DMS53 treated with DMSO at 0.1 percent for 48 hours (cell line): ENCODE results near the gene MIEF1.
A peak's percentile ranks its signal among the peaks of the same experiment; 100 is the strongest.

Experiments used
- DNase-seq: peaks from one replicate; lab custom pipeline; 2025; ENCODE audit not compliant: unreplicated experiment; lab: John Stamatoyannopoulos, UW

MIEF1 gene

DNA sequence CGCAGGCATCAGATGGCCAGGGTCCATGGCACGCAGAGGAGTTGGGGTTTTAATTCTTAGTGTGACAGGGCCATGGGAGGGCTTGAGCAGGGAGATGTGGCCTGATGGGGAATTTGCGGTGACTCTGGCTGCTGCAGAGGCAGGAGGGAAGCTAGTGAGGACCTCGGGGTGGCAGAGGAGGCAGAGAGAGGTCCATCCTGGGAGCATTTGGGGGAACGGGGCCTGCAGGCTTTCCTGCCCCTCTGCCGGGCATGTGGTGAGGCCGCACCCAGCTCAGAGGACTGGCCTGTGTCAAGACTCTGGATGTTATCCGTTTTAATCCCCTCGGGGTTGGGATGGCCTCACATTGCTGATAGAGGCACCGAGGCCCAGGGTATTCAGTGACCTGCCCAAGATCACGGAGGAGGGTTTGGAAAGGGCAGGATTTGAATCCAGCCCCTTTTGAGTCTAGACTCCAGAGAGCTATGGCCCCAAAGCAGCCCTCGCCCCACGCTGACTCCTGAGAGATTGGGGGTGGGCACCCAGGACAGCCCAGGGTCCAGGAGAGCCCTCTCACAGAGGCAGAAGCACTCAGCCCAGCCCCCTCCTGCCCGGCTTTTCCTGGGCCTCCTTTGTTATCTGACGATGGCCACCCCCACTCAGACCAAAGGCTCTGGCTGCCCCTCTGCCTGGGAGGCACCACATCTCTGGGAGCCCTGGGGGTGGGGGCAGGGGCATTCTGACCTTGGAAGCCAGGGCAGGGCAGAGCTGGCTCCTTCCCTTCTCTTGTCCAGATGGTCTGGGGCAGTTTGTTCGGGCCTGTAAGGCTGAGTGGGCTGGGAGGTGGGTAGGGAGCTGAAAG lies 31.4 kb upstream of the MIEF1 start:
- DNase-seq: no peak

DNA sequence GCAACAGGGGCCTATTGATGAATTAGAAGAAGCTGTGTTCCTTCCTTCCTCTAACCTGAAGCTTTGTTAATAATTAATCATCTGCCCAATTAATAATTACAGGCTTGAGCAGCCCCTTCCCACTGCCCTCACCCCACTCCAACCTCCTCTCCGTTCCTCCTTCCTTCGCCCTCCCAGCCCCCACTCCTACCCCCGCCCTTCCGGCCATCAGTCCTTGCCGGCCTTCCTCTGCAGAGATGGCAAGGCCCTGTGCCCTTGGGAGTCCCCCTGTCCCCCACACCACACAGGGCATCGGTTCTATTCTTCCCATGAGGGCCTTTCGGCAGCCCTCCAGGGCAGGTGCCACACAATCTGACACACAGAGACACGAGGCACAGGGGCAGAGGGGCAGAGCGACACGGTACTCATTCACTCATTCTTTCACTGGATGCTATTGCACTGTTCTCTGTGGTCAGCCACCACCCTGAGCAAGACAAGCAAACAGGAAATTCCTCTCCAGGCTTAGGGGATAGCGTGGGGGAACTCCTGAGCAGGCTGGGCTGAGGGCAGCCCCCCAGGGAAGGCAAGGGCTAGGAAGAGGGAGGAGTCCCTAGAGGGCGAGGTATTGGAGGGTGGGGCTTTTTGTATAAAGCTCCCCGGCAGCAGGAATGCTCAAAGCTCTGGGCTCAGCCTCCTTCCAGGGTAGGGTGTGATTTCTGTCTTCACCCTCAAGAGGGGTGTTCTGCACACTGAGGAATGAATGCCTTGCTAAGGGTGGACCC lies 30.5 kb upstream of the MIEF1 start:
- peak; percentile 5 for DNase-seq

DNA sequence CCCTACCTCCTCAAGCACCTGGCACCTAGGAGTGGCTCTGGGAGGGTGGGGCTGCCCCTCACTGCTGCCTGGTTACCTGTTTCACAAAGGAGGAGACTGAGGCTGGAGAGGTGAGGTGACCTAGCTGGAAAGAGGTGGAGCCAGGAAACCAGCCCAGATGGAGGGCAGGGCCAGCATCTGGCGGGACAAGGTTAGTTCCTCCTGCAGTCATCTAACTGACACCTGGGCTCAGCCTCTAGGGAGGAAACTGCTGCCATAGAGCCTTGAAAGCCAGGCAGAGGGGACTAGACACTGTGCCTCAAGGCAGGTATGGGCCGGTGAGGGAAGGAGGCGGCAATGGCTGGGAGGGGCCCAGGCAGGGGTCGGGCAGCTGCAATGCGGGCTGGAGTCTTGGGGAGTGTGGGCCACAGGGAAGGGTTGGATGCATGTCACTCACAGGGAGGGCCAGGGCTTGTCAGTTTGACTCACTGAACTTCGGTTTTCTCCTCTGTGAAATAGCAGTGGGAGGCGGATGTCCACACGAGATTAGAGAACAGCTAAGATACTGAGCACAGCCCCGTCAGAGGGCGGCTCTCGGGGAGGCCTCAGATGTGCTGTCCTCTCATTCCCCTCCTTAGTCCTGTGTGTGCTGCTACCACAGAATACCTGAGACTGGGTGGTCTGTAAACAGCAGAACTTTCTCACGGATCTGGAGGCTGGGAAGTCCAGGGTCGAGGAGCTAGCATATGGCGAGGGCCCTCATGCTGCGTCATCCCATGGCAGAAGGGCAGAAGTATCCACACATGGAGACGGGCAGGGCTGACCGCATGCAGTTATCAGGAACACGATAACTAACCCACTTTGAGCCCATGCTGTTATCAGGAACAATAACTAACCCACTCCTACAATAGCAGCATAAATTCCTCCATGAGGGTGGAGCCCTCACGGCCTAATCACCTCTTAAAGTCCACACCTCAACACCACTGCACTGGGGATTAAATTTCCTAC lies 29.2 kb upstream of the MIEF1 start:
- DNase-seq: peak; percentile 55

DNA sequence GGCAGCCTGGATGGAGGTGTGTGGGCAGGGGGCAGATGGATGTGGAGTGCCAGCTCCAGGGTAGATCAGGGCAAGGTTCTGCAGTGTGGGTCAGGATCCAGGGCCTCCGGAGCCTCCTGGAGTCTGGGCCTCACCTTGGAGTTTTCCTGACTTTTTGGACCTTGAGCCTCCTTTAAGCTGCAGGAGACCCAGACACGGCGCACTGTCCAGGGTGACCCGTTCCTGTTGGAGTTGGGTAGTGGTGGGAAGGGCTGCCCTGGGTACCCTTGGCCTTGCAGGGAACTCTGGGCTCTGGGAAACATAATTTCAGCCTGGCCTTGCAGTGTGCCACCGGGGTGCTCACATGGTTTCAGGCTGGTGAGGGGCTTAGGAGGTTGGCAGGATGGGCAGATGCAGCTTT lies 28.2 kb upstream of the MIEF1 start:
- DNase-seq: no peak

DNA sequence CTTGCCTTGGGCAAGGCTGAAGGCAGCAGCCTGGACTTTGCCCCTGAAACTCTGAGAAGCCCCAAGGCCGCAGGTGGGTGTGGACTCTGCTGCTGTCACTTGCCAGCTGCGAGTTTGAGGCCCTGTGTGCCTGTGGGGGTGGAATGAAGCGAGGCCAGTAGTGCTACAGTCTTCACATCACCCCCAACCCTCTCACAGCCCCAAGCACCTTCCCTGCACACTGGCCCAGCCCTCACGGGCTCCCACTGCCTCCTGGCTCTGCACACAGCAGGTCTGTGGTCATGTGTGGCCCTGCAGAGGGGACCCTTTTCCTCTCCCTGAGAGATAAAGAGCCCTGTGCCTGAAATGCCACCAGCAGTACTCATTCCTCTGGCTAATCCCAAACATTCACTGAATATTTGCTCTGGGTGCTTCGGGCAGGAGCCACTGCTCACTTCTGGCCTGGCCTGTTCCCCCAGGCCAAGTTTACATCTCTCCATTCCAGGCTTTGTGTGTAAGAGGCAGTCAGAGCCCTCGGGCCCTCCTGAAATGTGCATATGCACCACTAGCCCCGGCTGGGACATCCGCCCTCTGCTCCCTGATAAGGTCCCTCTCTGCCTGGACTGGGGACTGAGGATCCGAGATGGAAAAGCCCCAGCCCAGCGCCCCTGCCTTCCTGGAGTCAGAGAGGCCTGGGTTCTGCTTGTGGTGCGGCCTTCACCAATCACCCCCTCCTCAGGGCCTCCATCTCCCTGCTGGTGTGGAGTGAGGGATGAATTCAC lies 27.6 kb upstream of the MIEF1 start:
- DNase-seq: no peak

DNA sequence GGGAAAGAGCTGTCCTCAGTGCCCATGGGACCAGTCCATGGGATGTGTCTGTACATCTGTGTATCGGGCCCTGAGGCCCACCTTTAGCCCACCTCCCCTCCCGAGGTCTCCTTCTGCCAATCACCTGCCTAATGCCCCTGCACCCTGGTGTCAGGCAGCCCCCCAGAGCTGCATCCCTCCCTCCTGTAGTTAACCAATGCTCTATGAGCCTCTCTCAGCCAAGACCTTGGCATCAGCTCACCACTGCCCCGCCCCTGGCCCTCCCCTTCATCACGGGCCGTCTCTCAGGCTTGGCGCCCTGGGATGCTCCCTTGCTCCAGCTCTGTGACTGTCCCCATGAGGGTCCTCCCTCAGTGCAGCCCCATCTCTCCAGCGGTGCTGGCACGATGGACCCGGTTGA lies 26.8 kb upstream of the MIEF1 start:
- no peak for DNase-seq

DNA sequence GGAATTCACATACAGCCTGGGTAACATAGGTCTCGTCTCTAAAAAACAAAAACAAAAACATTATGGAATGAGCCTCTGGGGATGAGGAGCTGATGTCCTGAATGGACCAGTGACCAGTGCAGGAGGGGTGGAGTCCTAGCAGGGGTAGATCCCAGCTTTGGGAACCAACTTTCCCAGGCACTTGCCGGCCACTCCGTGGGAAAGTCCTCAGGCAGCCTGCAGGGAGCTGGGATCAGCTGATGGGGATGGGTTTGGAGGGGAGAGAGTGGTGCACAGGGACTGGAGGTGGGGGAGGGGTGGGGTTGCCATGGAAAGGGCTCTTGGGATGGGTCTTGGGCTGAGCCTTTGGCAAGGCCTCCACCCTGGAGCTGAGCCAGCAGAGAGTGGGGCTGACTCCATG lies 26.2 kb upstream of the MIEF1 start:
- no peak for DNase-seq

DNA sequence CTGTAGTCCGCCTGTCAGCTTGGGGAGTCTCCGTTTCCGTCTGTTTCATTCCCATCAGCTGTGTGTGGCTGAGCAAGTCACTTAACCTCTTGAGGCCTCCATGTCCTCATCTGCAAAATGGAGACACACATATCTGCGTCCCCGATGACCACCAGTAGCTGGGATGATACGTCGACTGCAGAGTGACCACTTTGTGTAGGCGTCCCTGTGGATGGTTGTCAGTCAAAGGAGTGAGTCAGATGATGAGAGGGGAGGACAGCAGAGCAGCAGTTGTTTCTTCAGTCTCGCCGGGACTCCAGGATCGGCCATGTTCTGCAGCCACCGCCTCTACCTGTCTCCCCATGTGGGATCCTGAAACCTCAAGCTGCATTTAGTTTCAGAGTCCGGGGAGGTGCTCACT lies 25.4 kb upstream of the MIEF1 start:
- no peak for DNase-seq

DNA sequence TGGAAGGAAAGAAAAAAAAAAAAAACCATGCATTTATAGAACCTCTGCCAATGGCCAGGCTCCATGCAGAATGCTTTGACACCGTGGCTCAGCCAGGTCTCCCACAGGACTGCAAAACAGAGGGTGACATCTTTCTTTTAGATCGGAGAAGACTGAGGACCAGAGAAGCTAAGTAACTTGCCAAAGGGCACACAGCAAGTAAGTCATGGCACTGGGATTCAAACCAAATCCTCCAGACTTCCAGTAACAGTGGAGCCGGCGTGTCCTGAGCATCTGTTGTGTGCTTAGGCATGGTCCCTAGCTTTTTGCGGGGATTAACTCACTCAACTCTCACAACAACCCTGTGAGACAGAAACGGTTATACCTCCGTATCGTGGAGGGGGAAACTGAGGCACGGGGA lies 24.5 kb upstream of the MIEF1 start:
- DNase-seq: no peak

DNA sequence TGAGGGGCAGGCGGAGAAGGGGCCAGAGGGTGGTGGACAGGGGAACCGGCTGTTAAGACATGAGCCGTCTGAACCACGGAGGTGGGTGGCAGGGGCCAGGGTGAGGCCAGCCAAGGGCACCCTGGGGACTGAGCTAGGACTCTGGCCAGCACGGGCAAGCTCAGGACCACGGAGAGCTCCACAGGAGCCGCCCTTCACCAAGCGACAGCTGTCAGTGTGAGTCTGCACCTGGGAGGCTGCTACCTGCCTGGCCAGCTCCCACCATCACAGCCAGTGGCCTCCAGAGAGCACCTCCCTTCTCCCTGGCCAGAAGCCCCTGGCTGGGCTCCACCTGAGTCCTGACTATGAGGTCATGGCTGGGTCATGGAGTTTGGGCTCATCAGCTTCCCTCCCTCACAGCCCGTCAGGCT lies 23.6 kb upstream of the MIEF1 start:
- no peak for DNase-seq

DNA sequence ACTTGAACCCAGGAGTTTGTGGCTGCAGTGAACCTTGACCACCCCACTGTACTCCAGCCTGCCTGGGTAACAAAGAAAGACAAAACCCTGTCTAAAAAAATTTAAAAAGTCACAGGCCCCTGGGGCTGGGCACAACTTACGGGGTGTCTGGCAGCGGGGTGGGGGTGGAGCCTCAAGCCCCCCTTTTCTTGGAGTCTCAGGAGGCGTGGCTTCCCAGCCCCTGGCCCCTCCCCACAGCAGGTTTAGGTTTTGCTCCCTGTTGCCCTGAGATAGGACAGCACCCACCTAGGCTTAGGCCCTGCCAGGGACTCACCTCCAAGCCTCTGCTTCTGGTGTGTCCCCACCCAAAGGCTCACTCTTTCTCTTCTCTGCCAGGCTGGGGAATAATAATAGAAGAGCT lies 22.8 kb upstream of the MIEF1 start:
- no peak for DNase-seq

DNA sequence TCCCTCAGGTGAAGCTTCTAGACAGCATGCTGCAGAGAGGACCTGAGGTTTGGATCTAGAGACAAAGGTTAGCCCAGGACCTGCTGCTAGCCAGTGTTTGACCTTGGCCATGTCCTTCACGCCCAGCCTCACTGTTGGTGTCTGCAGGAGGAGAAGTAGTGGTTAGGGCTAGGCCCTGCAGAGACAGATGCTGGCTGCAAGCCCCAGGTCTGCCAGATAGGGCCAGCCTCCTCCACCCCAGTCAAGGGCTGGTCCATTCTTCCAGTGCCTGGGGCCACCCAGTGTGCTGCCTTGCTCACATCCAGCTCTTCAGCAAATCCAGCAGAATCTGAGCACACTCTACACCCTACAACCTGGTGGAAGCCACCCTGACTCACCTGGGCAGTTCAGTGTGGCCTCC lies 21.5 kb upstream of the MIEF1 start:
- DNase-seq: no peak

DNA sequence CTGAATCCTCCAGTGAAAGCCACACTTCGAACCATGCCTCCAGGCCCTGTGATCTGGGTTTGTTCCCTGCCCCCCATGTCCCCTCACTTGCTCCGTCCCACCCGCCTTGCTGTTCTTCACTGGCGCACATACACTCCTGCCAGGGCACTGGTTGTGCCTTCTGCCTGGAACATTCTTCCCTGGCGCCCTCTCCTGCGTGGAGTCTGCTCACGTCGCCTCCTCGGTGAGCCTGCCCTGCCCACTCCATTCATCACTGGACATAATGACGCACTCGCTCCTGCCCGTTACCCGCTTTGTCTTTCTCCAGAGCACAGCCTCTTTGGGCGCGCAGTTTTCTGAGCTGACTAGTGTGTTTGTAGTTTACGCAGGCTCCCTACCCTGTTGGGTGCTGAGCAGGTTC lies 21.0 kb upstream of the MIEF1 start:
- DNase-seq: no peak

DNA sequence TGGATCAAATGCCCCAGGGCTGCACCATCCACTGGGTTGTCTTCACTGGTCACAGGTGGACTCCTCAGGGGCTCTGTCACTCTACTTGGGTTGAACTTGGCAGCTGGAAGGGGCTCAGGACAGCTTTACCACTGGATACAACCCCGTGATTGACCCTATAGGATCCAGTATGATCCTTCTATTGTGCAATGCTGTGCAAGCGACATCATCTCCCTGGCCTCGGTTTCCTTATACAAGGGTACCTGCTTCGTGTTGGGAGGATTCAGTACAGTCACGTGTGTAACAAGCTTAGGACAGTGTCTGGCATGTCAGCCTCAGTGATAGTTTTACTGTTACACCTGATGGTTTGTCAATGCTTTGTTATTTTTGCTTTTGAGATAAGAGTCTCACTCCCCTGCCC lies 20.5 kb upstream of the MIEF1 start:
- no peak for DNase-seq

DNA sequence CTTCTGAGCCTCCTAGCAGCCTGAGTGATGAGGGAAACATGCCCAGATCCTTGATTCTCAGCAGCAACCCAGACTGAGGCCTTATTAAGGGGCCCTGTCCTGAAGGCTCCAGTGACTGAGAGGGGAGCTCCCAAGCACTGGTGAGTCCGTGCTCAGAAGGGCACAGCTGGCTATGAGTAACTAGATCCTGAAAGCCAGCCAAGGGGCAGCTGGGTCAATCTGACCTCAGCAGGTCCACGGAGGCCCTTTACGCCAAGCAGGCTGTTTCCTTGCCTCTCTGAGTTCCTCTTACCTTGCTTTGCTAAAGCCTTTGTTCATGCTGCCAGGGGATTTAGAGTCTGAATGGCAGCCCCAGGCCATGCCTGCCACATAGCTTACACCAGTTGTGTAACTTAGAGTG lies 19.3 kb upstream of the MIEF1 start:
- DNase-seq: no peak

DNA sequence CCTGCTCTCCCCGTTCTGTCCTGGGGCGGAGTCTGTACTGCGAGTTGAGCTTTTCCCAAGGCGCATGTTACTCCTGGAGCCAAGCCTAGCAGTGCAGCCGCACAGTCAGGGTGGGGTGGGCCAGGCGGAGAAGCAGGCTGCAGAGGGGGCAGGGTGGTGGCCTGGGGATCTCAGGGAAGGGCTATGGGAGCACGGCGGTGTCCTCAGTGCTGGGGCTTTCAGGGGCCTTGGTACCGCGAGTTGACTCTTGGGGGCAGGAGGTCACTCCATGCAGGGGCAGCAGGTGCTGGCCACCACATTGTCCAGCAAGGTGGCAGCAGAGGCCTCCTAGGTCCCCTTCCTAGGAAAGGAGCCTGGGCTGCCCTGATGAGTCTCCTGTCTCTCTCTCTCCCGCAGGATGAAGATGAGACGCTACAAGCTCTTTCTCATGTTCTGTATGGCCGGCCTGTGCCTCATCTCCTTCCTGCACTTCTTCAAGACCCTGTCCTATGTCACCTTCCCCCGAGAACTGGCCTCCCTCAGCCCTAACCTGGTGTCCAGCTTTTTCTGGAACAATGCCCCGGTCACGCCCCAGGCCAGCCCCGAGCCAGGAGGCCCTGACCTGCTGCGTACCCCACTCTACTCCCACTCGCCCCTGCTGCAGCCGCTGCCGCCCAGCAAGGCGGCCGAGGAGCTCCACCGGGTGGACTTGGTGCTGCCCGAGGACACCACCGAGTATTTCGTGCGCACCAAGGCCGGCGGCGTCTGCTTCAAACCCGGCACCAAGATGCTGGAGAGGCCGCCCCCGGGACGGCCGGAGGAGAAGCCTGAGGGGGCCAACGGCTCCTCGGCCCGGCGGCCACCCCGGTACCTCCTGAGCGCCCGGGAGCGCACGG lies 14.9 kb upstream of the MIEF1 start:
- no peak for DNase-seq

DNA sequence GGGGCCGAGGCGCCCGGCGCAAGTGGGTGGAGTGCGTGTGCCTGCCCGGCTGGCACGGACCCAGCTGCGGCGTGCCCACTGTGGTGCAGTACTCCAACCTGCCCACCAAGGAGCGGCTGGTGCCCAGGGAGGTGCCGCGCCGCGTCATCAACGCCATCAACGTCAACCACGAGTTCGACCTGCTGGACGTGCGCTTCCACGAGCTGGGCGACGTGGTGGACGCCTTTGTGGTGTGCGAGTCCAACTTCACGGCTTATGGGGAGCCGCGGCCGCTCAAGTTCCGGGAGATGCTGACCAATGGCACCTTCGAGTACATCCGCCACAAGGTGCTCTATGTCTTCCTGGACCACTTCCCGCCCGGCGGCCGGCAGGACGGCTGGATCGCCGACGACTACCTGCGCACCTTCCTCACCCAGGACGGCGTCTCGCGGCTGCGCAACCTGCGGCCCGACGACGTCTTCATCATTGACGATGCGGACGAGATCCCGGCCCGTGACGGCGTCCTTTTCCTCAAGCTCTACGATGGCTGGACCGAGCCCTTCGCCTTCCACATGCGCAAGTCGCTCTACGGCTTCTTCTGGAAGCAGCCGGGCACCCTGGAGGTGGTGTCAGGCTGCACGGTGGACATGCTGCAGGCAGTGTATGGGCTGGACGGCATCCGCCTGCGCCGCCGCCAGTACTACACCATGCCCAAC lies 14.1 kb upstream of the MIEF1 start:
- no peak for DNase-seq

DNA sequence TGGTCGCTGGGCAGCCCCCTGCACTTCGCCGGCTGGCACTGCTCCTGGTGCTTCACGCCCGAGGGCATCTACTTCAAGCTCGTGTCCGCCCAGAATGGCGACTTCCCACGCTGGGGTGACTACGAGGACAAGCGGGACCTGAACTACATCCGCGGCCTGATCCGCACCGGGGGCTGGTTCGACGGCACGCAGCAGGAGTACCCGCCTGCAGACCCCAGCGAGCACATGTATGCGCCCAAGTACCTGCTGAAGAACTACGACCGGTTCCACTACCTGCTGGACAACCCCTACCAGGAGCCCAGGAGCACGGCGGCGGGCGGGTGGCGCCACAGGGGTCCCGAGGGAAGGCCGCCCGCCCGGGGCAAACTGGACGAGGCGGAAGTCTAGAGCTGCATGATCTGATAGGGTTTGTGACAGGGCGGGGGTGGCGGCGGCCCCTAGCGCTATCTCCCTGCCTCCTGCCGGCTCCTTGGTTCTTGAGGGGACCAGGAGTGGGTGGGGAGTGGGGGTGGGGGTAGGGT lies 13.5 kb upstream of the MIEF1 start:
- no peak for DNase-seq
